GM18505 (cell line): ENCODE measurements around the gene SPATA21.

Experiments used
- ATAC-seq: cut with Tn5 transposase; IDR thresholded peaks from one replicate; pipeline ENCODE4 v1.9.1; 2021; ENCODE audit not compliant: unreplicated experiment
- POLR2A ChIP-seq: IDR thresholded peaks from 4 replicates; pipeline ENCODE4 v1.6.1; 2011; ENCODE audit warnings: borderline replicate concordance; ENCODE audit not compliant: insufficient read depth, insufficient read length; ENCODE audit errors: extremely low read depth

SPATA21 gene

GRCh38 chr1:16349847-16350406, 87.3 kb downstream of the SPATA21 start:
- no peak for TF ChIP-seq POLR2A
- ATAC-seq: no peak
